ENCODE results near the gene PMEPA1. TPM values are rescaled to one million over a fixed set of nuclear protein-coding genes. Genes with fewer than 3 reads are reported as not detected.

Gene PMEPA1
- total RNA-seq, 4 donors from 2014 or later = 3.3 to 5.5 (median 4.6) TPM

DNA sequence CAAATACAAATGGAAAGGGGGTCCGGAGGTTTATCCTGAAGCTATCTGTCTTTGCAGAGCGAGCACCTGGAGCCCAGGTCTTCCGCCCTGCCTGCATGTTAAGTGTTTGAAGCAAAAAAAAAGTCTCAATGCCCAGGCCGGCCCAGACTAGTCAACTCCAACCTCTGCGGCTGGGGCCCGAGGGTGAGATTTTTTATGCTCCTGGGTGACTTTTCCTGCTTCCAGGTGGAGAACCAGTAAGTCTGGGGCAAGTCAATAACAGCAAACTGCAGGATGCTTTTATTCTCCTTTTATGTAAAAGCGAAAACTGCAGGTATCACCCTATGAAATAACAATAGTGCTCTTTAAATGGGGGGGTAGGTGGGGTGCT is 87.6 kb downstream of the PMEPA1 start:
- TF ChIP-seq, protein P1, sequence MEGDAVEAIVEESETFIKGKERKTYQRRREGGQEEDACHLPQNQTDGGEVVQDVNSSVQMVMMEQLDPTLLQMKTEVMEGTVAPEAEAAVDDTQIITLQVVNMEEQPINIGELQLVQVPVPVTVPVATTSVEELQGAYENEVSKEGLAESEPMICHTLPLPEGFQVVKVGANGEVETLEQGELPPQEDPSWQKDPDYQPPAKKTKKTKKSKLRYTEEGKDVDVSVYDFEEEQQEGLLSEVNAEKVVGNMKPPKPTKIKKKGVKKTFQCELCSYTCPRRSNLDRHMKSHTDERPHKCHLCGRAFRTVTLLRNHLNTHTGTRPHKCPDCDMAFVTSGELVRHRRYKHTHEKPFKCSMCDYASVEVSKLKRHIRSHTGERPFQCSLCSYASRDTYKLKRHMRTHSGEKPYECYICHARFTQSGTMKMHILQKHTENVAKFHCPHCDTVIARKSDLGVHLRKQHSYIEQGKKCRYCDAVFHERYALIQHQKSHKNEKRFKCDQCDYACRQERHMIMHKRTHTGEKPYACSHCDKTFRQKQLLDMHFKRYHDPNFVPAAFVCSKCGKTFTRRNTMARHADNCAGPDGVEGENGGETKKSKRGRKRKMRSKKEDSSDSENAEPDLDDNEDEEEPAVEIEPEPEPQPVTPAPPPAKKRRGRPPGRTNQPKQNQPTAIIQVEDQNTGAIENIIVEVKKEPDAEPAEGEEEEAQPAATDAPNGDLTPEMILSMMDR (IDR thresholded peaks at IDR 0.05) = no peak
- no peak for TF ChIP-seq POLR2A (IDR thresholded peaks at IDR 0.05)
- Histone ChIP-seq H3K36me3 (no peaks in the 10 kb centered on the region), H3K4me1 (peaks cover 10 to 29% (median 21%) of the 10 kb centered on the region in 4 donors), H3K9me3 (peaks cover 0 to 3% (median 0%) of the 10 kb centered on the region in 4 donors), H3K4me3 (no peak overlapping the region), H3K27ac (no peak overlapping the region), H3K27me3 (no peaks in the 10 kb centered on the region)
- no peak for DNase-seq

DNA sequence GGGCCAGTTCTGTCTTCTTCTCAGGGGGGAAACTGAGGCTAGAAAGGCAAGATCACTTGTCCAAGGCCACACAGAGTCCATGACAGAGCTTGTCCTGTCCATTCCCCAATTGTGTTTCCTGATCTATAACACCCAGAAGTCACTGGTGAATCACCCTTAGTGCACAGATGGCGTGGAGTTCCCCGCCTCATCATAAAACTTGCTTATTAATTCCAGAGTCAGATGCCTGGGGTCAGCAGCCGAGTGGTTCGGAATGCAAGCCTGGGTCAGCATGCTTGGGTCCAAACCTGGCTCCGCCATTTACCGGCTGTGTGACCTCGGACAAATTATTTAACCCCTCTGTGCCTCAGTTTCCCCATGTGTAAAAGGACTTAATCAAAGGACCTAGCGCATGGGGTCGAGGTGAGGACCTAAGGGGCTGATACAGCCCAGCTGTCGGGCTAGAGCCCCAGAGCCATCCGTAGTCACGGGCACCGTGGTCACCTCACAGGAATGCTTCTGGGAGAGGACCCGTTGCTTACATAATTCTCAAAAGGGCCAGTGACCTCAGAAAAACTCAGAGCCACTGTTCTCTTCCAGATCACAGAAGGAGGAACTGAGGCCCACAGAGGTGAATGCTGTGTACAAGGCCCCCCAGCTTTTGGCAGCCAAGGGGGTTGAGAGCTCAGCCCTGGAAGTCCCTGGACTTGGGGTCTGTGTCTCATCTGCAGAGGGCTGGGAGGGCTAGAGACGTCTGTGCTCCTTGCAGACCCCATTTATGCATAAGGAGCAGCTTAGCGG is 88.2 kb downstream of the PMEPA1 start:
- Histone ChIP-seq H3K4me3 (no peak overlapping the region), H3K27me3 (no peaks in the 10 kb centered on the region), H3K36me3 (no peaks in the 10 kb centered on the region), H3K4me1 (peaks cover 10 to 29% (median 21%) of the 10 kb centered on the region in 4 donors), H3K27ac (peak overlapping the region; percentile 76 to 90 (median 80)), H3K9me3 (peaks cover 0 to 3% (median 0%) of the 10 kb centered on the region in 4 donors)
- no peak for TF ChIP-seq POLR2A (IDR thresholded peaks at IDR 0.05)
- TF ChIP-seq, protein P1 (IDR thresholded peaks at IDR 0.05) = no peak
- no peak for DNase-seq

DNA sequence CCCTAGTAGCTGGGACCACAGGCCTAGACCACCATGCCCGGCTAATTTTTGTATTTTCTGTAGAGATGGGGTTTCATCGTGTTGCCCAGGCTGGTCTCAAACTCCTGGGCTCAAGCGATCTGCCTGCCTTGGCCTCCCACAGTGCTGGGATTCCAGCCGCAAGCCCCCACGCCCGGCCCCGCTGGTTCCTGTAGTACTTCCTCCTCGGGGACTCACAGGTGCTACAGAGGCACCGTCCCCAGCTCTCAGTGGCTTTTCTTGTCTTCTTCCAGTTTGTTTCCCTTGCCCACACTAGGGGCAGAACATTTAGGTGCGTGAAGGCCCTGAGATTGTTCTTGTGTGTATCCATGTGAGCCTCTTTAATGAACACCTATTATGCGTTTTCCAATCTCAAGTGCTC is 88.8 kb downstream of the PMEPA1 start:
- Histone ChIP-seq H3K4me3 (peak overlapping the region in 1 of 4 donors; percentile 42), H3K27ac (peak overlapping the region; percentile 76 to 90 (median 80)), H3K36me3 (no peaks in the 10 kb centered on the region), H3K4me1 (peaks cover 10 to 29% (median 21%) of the 10 kb centered on the region in 4 donors), H3K27me3 (no peaks in the 10 kb centered on the region), H3K9me3 (peaks cover 0 to 3% (median 0%) of the 10 kb centered on the region in 4 donors)
- TF ChIP-seq, protein P1 (IDR thresholded peaks at IDR 0.05) = no peak
- TF ChIP-seq POLR2A (IDR thresholded peaks at IDR 0.05) = no peak
- peak in 2 of 3 donors; percentile 71 to 75 for DNase-seq

DNA sequence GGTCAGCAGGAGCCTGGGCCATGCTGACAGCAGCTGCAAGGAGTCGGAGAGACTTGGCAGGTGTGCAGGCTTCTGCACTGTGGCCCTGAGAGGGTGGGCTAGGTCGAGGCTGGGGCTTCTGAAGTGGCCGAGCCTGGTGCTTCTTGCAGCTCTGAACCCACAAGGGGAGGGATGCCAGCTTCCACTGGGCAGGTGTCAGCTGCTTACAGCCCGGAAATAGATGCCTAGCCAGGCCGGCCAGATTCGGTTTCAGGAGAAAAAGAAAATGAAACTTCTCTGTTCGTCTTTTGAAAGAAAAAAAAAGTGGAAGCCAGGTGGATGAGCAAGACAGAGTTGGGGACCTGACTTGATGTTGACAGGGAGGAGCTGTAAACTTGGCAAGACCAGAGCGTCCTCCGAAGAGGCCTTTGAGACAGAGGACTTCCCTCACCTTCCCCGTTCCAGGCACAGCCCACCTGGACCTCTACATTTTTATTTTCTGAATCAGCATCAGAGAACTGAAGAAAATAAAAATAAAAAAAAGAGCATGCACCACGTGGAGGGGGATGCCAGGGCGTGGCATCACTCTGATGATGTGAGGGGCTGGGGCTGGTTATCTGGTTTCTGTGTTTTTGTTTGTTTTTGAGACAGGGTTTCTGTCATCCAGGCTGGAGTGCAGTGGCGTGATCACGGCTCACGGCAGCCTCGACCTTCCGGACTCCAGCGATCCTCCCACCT is 89.4 kb downstream of the PMEPA1 start, which contains the start of gene ZBP1:
ZBP1 (minus strand) TSS at position 153 of the 717 bp plus-strand sequence; CDS start at position 22, 131 bp downstream.
- no peak for TF ChIP-seq POLR2A (IDR thresholded peaks at IDR 0.05)
- TF ChIP-seq, protein P1 (IDR thresholded peaks at IDR 0.05) = no peak
- H3K36me3 ChIP-seq = no peaks in the 10 kb centered on the region
- peak in 2 of 3 donors; percentile 85 to 90 for DNase-seq

DNA sequence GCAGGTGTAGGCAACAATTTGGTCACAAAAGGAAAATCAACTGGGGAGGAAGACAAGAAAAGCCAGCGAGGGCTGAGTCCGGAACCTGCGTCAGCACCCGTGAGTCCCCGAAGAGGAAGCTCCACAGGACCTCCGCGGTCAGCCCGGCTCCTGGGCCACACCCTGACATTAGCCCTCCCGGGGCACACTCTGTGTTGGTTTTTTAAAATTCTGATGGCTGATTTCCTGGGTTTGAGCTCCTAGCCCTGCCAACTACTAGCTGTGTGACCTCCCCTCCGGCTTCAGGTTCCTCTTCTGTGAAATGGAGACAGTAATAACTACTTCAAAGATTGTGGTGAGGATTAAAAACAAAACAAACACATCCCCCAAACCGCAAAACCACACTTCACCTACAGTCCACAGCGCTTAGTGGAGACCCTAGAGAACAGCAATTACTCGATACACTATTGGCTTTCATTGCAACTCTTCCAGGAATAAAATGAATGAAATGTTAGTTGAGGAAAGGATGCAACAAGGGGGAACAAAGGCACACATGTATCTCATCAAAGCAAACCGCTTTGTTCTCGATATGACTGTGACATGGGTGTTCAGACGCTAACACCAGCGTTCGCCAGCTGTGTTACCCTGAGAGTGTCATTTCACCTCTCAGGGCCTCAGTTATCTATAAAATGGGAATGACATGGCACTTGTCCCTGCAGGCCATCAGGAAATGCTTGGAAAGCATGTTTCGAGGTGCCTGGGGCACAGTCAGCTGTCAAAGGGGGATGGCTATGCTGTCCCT is 90.6 kb downstream of the PMEPA1 start:
- peak overlapping the region; percentile 76 to 90 (median 80) for H3K27ac ChIP-seq
- H3K4me1 ChIP-seq = peaks cover 10 to 29% (median 21%) of the 10 kb centered on the region in 4 donors
- no peaks in the 10 kb centered on the region for H3K36me3 ChIP-seq
- TF ChIP-seq, protein P1 (IDR thresholded peaks at IDR 0.05) = no peak
- no peak for TF ChIP-seq POLR2A (IDR thresholded peaks at IDR 0.05)
- peak in 2 of 3 donors; percentile 89 to 94 for DNase-seq
- no peaks in the 10 kb centered on the region for H3K9me3 ChIP-seq
- H3K4me3 ChIP-seq = peak overlapping the region; percentile 0 to 42 (median 27)
- no peaks in the 10 kb centered on the region for H3K27me3 ChIP-seq

More for the DNA sequence above, 89.4 kb downstream of the PMEPA1 start, which contains the start of gene ZBP1:
- Histone ChIP-seq H3K4me3 (peak within 1 kb of the TSS; percentile 20 to 42 (median 36)), H3K27ac (peak within 1 kb of the TSS; percentile 76 to 90 (median 80)), H3K27me3 (no peaks in the 10 kb centered on the region), H3K4me1 (peaks cover 10 to 29% (median 21%) of the 10 kb centered on the region in 4 donors), H3K9me3 (peaks cover 0 to 1% (median 0%) of the 10 kb centered on the region in 4 donors)

Data from Peyer's patch (tissue), 4 donors.